DMS153 treated with DMSO at 0.1 percent for 48 hours (cell line): ENCODE measurements around the gene SLC2A14.
"Not testable (repeated sequence)": the region's sequence is repeated elsewhere in the genome, so short reads cannot be mapped to it uniquely, and the experiment has no call there.

Experiments
- DNase-seq: peaks from one replicate; lab custom pipeline; 2025; ENCODE audit not compliant: unreplicated experiment; lab: John Stamatoyannopoulos, UW

Gene SLC2A14

DNA sequence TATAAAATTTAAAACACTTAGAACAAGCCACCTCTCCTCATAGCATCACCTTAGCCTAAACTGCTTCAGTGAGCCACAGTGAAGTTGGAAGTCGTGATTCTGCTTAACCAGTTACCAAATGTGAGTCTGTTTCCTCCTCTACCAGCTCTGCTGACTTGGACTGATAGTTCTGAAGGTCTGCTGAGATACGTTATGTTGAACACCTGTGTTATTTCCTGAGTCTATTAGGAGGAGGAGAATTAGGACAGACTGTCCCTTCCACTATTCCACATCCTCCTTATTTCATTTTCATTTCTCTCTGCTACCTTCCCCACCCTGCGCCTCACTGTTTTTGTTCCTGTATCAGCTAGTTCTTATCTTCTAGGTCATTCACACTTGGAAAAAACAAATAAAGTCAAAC, 2.4 kb downstream of the SLC2A14 start:
- DNase-seq: no peak

DNA sequence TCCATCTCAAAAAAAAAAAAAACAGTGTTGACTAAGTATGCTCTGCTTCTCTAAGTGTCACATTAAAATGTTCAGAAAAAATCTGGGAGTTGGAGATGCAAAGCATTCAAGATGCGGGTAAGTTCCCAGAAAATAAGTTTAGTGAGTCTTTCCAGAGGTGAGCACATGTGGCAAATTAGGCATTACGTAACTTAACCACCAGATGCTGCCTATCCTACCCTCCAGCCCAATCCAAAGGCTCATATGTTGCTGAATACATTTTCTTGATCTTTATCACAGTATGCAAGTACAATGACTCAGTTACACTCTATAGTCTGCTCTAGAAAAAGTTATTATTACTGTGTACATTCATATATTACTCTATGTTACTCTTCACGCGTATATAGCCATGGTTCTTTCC, 3.6 kb downstream of the SLC2A14 start:
- no peak for DNase-seq

DNA sequence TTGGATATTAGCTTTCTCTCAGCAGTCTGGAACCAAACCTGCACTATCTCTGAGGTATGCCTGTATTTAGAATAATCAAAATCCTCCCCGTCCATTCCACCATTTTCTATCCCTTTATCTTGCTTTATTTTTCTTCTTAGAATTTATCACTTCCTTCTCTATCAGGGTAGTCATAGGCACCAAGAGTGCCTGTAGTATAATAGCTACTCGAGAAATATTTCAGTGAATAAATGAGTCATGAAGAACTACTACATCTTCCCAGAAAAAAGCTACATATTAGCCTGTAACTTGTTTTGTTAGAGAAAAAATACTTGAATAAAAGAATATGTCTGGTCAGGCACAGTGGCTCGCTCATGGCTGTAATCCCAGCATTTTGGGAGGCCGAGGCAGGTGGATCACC, 4.3 kb downstream of the SLC2A14 start:
- DNase-seq: no peak

DNA sequence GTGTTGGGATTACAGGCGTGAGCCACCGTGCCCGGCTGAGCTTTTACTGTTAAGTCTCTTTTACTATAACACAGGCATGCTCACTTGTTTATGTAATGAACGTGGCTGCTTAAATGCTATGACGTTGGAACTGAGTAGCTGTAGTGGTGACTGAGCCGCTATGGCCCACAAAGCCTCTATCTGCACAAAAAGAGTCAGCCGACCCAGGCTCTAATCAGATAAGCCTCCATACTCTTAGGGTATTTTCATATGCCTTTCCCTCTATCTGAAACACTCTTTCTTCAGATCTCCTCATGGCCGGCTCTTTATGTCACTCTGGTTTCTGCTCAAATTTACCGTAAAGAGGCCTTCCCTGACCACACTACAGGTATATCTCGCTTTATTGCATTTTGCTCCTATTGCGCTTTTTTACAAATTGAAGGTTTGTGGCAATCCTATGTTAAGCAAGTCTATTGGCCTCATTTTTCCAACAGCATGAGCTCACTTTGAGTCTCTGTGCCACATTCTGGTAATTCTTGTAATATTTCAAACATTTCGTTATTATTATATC, 8.0 kb downstream of the SLC2A14 start:
- no peak for DNase-seq

DNA sequence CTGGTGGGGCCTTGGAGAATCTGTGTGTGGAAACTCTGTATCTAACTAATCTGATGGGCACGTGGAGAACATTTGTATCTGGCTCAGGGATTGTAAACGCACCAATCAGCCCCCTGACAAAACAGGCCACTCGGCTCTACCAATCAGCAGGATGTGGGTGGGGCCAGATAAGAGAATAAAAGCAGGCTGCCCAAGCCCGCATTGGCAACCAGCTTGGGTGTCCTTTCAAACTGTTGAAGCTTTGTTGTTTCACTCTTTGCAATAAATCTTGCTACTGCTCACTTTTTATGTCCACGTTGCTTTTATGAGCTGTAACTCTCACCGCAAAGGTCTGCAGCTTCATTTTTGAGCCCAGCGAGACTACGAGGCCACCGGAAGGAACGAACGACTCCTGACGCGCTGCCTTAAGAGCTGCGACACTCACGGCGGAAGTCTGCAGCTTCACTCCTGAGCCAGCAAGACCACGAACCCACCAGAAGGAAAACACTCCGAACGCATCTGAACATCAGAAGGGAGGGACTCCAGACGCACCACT, 9.8 kb downstream of the SLC2A14 start:
- DNase-seq: not testable (repeated sequence)

DNA sequence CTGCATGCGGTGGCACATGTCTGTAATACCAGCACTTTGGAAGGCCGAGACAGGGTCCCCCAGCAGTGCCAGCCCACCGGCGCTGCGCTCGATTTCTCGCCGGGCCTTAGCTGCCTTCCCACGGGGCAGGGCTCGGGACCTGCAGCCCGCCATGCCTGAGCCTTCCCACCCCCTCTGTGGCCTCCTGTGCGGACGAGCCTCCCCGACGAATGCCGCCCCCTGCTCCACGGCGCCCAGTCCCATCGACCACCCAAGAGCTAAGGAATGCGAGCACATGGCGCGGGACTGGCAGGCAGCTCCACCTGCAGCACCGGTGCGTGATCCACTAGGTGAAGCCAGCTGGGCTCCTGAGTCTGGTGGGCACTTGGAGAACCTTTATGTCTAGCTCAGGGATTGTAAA, 10.4 kb downstream of the SLC2A14 start:
- DNase-seq: not testable (repeated sequence)

DNA sequence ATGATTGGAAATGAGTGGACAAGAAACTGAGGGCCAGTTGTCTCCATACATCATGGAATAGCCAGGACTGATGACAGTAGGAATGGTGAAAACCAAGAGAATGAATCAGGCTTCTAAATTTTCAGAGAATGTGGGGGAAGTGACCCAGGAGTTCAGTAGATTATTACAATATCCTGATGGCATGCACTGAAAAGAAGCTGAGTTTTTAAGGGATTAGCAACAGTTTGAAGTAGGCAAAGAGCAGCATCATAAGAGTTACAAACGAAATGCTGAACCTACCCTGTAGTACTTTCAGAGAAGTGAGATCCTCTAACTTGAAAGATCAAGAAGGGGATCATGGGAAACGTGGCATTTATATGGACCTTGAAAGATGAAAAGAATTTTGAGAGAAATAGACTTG, 13.2 kb downstream of the SLC2A14 start:
- DNase-seq: no peak

DNA sequence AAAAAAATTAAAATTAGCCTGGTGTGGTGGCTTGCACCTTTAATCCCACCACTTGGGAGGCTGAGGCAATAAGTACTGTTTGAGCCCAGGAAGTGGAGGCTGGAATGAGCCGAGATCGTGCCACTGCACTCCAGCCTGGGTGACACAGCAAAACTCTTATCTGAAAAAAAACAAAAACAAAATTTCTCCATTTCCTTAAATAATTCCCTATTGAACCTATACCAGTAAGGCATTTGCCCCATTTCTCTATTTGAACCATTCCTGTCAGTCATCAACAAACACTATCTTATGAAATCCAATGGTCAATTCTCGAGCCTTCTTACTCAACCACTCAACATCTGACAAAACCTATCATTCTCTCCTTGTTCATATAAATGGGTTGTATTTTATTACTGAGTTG, 14.7 kb downstream of the SLC2A14 start:
- no peak for DNase-seq

DNA sequence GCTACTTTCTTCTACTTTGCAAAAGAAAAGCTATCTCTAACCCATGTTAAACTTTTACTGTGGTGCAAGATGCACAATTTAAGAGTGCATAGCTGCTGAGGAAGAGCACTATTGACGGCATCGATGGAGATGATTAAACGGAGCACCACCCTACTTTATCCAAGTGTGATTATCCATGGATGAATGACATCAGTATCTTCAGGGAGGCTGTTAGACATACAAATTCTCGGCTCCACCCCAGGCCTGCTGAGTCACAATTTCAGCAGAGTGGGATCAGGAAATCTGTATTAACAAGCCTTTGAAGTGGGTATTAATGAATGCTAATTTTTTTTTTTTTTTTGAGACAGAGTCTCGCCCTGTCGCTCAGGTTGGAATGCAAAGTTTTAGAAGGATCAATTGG, 16.2 kb downstream of the SLC2A14 start:
- DNase-seq: no peak

DNA sequence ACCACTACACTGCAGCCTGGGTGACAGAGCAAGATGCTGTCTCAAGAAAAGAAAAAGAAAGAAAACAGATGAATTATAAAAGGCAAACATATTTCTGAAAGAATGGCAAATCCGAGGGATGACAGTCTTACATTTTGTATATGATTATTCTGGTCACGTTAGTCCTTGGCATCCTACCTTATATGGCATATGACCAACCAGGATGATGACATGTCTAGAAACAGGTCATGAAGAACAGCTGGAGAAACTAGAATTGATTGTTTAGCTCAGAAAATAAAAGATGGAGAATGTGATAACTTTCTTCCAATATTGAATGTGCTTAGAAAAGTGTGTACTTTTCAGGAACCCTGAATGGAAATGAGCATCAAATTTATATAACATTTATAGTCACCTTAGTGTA, 19.2 kb downstream of the SLC2A14 start:
- no peak for DNase-seq

DNA sequence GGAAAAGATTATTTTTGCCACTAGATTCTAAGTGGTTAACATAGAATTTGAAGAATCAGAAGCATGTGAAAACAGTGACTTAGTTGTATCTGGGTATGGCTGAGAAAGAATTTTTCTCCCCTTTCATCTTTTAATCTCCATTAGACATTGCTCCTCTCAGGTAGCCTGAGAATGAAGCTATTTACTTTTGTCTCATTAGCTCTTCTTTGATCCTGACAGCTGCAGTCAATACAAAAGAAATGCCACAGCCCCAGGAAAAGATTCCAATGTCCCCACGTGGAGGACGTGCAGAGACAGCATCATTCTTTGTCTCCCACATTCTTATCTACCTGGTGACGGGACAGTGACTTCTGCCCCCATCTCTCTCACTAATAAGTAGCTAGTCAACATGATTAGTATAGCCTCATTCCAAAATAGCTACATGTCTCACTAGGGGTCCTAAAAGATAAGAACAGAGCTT, 21.1 kb downstream of the SLC2A14 start:
- not testable (repeated sequence) for DNase-seq

DNA sequence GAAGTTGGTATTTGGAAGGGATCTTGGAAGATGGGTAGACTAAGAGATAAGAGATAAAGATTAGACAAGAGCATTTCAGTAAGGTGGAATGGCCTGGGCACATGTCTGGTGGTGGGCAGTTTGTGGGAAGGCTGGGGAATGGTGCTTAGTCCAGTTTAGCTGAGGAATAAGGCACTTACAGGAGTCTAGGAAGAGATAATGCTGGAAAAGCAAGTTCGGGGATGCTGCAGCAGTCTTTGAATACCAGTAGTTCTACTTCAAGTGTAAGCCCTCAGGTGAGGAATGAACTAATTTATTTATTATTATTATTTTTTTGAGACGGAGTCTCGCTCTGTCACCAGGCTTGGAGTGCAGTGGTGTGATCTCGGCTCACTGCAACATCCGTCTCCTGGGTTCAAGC, 22.6 kb downstream of the SLC2A14 start:
- DNase-seq: not testable (repeated sequence)

DNA sequence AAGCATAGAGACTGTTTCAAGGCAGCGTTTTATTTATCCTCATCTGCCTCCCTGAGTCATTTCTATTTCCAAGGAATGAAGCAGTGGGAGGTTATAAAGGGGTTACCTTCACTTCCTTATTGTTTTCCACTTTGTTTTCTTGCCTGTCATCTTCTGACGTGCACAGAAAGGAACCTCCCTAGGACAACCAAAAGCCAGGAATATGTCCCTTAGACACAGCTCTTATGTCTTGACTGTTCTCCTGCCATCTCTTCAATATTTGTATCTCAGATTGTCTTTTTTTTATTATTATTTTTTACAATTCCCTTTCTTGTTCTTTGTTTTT, 24.7 kb downstream of the SLC2A14 start:
- DNase-seq: not testable (repeated sequence)

DNA sequence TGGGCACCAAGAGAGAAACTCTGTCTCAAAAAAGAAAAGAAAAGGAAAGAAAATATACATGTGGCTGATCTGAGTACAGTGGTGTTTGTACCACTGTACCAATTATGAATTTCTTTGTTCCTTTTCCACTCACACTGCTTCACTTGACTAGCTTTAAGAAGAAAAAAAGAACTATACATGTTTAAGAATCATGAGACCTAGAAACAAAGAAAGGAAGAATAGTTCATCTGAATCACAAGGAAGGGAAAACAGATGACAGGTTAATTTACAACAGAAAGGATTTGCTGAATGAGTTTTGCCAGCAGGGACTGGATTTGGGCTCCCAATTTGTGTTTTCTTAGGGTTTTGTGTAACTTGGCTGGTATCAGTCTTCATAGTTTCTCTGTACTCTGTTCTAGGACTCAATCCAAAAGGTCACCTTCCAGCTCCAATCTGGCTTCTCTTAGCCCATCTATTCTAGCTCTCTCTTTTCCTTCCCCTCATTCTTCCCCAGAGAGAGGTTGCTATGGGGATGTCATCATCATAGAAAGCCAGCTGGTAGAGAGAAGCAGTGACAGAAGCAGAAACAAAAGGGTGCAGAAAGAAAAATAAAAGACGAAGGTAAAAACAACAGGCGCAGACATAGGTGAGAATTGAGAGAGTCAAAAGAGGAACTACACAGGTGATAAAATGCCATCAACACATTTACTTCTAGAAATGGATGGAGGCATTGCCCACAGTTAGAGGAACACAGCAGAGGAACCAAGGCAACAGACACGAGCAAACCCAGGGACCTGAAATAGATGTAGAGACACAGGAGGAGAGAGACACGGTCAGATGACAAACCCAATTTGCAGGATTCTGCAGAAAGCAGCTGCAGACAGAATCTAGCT, 25.3 kb downstream of the SLC2A14 start:
- not testable (repeated sequence) for DNase-seq

DNA sequence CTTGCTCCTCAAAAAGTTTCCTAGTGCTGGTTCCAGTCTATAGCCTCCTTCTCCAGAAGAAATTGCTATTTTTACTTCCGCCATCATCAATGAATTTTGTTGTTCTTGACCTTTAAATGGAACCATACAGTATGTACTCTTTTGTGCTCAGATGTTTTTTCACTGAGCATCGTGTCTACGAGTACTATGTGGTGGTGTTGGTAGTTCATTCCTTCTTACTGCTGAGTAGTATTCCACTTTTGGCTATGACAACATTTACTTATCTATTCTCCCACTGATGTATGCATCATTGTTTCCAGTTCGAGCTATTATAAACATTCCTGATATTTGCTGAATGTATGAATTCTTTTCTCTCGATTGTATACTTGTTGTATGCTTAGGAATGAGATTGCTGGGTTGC, 28.6 kb downstream of the SLC2A14 start:
- no peak for DNase-seq

DNA sequence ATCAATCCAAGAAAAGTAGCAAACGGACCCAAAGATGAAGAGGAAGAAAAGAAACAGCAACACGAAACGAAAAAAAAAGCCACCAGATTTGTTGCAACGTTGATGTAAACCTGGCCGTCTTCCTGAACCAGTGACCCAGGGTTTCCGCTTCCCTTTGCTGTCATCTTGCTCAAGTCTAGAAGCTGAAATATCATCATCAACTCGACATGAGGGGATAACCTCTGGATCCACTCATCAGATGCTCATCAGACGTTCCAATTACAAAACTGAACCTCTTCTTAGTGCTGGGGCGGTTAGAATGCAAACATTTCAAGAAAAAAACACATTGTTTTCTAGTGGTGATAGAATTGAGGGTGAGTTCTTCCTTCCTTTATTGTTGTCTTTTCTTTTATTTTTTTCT, 29.1 kb downstream of the SLC2A14 start:
- not testable (repeated sequence) for DNase-seq

DNA sequence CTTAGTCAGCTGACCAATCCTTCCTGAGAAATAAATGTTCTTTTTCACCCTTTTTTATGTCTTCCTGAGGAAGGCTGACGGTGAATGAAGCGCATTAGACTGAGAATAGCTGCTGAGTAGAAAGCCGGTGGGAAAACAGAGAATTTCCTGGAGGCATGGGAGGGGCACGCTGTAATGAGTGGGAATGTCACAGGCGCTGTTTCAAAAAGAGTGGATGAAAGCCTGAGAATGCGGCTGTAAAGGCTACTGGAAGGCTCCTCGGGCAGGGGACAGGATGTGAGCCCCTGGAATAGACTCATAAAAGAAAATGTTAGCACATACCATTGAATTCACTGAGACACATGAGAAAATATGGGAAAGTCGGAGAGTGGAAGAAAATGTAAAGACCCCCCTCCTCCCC, 29.6 kb downstream of the SLC2A14 start:
- DNase-seq: not testable (repeated sequence)

DNA sequence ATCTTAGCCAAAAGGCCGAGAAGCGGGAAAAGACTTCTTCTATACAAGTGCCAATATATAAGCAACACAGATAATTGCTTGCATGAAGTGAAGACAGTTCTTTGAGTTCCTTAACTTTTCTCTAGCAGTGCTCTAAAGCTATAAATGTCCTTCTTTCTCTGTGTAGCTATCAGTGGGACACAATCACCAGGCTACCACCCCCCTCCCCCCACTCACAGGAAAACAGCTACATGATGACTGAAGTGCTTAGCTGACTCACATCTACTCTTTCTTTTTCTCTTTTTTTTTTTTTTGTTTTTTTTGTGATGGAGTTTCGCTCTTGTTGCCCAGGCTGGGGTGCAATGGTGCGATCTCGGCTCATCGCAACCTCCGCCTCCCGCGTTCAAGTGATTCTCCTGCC, 30.3 kb downstream of the SLC2A14 start:
- not testable (repeated sequence) for DNase-seq

DNA sequence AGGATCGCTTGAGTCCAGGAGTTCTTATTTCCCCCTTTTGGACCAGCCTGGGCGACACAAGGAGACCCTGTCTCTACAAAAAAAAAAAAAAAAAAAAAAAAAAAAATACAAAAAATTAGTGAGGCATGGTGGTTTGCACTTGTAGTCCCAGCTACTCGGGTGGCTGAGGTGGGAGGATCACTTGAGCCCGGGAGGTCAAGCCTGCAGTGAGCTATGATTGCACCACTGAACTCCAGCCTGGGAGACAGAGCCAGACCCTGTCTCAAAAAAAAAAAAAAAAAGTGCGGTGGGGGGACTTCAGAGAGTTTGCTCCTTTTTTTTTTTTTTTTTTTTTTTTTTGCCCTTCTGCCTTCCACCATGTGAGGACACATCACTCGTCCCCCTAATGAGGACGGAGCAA, 32.9 kb downstream of the SLC2A14 start:
- not testable (repeated sequence) for DNase-seq

DNA sequence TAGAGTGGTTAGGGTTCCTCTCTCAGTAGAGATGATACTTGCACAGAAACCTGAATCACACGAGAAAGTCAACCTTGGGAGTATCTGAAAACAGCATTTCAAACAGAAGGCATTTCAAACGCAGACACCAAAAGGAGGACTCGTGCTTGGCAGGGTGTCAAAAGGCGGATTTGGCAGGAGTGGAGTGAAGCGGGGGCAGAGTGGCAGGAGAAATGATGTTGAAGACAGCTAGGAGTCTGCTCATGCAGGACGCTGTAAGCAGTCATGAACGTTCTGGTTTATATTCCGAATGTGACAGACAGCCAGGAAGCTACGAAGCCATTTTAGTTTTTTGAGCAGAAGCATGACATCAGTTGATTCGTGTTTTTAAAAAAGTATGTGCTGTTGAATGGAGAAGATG, 33.5 kb downstream of the SLC2A14 start:
- DNase-seq: not testable (repeated sequence)

DNA sequence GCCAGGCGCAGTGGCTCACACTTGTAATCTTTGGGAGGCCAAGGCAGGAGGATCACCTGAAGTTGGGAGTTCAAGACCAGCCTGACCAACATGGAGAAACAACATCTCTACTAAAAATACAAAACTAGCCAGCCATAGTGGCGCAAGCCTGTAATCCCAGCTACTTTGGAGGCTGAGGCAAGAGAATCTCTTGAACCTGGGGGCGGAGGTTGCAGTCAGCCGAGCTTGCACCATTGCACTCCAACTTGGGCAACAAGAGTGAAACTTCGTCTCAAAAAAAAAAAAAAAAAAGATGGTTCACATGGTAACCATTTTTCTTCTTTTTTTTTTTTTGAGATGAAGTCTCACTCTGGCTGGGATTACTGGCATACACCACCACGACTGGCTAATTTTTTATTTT, 35.3 kb downstream of the SLC2A14 start:
- no peak for DNase-seq

DNA sequence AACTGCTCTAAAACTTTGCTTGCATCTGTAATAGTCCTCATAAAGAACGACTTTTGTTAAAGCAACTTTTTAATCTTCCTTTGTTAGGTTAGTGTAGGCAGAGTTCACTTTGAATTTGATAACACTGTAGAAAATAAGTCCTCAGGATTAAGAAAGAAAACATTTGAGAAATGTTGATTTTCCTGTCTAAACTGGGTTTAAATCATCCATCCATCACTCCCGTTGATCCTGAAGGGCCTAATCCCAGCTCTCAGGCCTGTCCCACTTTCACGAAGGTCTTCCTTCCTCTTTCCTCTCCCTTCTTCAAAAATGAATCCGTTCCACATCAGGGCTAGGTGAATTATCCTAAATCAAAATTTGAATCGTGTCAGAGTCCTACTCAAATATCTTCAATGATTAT, 36.9 kb downstream of the SLC2A14 start:
- DNase-seq: no peak
